Endothelial cell (in vitro differentiated cells): ENCODE results near the gene LCORL. TPM values are rescaled to one million over a fixed set of nuclear protein-coding genes. Genes with fewer than 3 reads are reported as not detected.
"Not testable (repeated sequence)": the region's sequence is repeated elsewhere in the genome, so short reads cannot be mapped to it uniquely, and the experiment has no call there.

Source experiments
- DNase-seq: peaks from one replicate; pipeline ENCODE4 v3.0.0; 2021; ENCODE audit warnings: low spot score
- H3K27ac Mint-ChIP-seq: one replicate; pipeline ENCODE4 v1.8.0; 2021; ENCODE audit warnings: mixed read lengths, inconsistent platforms; ENCODE audit not compliant: unreplicated experiment
- H3K27me3 Mint-ChIP-seq: one replicate; pipeline ENCODE4 v1.8.0; 2021; ENCODE audit warnings: mild to moderate bottlenecking, moderate library complexity, mixed read lengths, inconsistent platforms; ENCODE audit not compliant: unreplicated experiment
- H3K36me3 Mint-ChIP-seq: one replicate; pipeline ENCODE4 v1.8.0; 2021; ENCODE audit warnings: mild to moderate bottlenecking, low read depth, mixed read lengths, inconsistent platforms; ENCODE audit not compliant: unreplicated experiment
- H3K4me1 Mint-ChIP-seq: one replicate; pipeline ENCODE4 v1.8.0; 2021; ENCODE audit warnings: mild to moderate bottlenecking, mixed read lengths, inconsistent platforms; ENCODE audit not compliant: unreplicated experiment
- H3K4me3 Mint-ChIP-seq: one replicate; pipeline ENCODE4 v1.8.0; 2021; ENCODE audit warnings: mild to moderate bottlenecking, mixed read lengths, inconsistent platforms; ENCODE audit not compliant: unreplicated experiment
- H3K9me3 Mint-ChIP-seq: one replicate; pipeline ENCODE4 v1.8.0; 2021; ENCODE audit warnings: mixed read lengths, inconsistent platforms; ENCODE audit not compliant: unreplicated experiment
- total RNA-seq: library from RNA; stranded (reverse); fragmentation: NEBNext Ultra II Directional; extraction: Animal tissue kit (Norgen Biotek cat#: 25700); gene quantifications from one replicate; pipeline ENCODE4 v1.2.1, GENCODE V29; 2021; ENCODE audit not compliant: unreplicated experiment
- TF ChIP-seq, protein P1 (sequence below): fragments of 200-600 bp; sonication (generic); IDR thresholded peaks from one replicate; pipeline ENCODE4 v1.5.0; 2021; ENCODE audit warnings: antibody characterized with exemption; ENCODE audit not compliant: unreplicated experiment

LCORL gene
- total RNA-seq, 1 donor from 2014 or later: 18.4 TPM

DNA sequence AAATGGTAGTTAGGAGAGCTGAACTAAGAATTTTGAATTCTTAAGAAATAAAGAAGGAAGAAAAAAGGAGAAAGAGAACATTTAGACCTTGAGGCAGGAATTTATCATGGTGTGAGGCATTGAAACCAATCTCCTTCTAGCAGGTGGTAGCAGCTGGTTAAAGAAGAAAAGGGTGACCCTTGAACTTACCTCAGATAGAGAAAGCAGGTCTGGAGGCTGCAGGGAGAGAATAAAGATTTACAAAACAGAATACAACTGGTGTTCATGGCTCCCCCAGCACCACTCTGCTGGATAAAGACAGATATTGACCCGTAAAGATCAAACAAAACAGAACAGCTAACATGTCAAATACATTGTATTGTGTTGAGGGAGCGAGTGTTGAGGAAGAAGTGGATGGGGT, 154.7 kb downstream of the LCORL start:
- Mint-ChIP-seq H3K4me1 (no peaks in the 10 kb centered on the region), H3K27me3 (peaks cover 2% of the 10 kb centered on the region), H3K4me3 (no peak overlapping the region), H3K36me3 (peaks cover 15% of the 10 kb centered on the region), H3K9me3 (peaks cover 4% of the 10 kb centered on the region), H3K27ac (no peak overlapping the region)
- TF ChIP-seq, protein P1, sequence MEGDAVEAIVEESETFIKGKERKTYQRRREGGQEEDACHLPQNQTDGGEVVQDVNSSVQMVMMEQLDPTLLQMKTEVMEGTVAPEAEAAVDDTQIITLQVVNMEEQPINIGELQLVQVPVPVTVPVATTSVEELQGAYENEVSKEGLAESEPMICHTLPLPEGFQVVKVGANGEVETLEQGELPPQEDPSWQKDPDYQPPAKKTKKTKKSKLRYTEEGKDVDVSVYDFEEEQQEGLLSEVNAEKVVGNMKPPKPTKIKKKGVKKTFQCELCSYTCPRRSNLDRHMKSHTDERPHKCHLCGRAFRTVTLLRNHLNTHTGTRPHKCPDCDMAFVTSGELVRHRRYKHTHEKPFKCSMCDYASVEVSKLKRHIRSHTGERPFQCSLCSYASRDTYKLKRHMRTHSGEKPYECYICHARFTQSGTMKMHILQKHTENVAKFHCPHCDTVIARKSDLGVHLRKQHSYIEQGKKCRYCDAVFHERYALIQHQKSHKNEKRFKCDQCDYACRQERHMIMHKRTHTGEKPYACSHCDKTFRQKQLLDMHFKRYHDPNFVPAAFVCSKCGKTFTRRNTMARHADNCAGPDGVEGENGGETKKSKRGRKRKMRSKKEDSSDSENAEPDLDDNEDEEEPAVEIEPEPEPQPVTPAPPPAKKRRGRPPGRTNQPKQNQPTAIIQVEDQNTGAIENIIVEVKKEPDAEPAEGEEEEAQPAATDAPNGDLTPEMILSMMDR: no peak
- no peak for DNase-seq

DNA sequence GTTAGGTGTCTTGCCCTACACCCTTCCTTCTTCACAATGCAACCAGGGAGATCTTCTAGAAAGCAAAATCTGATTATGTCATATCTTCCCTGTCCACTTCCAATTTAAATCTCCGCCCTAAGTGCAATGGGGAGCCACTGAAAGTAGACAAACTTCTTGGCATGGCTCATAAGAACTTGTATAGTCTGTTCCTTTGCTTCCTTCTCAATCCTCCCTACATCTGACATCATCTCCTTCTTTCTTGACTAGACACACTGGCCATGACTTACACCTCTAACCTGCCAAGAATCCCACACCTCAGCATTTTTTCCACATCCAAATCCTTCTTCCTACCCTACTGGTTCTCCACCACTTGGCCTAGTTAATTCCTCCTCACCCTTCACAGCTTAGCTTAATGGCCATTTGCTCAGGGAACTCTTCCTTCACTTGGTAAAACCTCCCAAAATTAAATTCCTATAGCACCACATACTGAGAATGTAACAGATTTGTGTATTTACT, 155.6 kb downstream of the LCORL start:
- Mint-ChIP-seq H3K36me3 (peaks cover 20% of the 10 kb centered on the region), H3K27ac (no peak overlapping the region), H3K27me3 (peaks cover 2% of the 10 kb centered on the region)

DNA sequence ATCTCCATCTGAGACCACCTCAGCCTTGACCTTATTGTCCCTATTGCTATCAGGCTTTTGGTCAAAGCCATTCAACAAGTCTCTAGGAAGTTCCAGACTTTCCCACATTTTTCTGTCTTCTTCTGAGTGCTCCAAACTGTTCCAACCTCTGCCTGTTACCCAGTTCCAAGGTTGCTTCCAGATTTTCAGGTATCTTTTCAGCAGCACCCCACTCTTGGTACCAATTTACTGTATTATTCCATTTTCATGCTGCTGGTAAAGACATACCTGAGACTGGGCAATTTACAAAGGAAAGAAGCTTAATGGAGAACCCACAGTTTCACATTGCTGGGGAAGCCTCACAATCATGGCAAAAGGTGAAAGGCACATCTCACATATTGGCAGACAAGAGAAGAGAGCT, 159.6 kb downstream of the LCORL start:
- not testable (repeated sequence) for DNase-seq, H3K4me1 Mint-ChIP-seq, H3K4me3 Mint-ChIP-seq, H3K27me3 Mint-ChIP-seq, H3K9me3 Mint-ChIP-seq, H3K27ac Mint-ChIP-seq
- H3K36me3 Mint-ChIP-seq: peaks cover 24% of the 10 kb centered on the region

More for the DNA sequence above, 155.6 kb downstream of the LCORL start:
- DNase-seq: no peak
- Mint-ChIP-seq H3K4me1 (no peaks in the 10 kb centered on the region), H3K9me3 (peaks cover 7% of the 10 kb centered on the region), H3K4me3 (no peak overlapping the region)
- TF ChIP-seq, protein P1: no peak

DNA sequence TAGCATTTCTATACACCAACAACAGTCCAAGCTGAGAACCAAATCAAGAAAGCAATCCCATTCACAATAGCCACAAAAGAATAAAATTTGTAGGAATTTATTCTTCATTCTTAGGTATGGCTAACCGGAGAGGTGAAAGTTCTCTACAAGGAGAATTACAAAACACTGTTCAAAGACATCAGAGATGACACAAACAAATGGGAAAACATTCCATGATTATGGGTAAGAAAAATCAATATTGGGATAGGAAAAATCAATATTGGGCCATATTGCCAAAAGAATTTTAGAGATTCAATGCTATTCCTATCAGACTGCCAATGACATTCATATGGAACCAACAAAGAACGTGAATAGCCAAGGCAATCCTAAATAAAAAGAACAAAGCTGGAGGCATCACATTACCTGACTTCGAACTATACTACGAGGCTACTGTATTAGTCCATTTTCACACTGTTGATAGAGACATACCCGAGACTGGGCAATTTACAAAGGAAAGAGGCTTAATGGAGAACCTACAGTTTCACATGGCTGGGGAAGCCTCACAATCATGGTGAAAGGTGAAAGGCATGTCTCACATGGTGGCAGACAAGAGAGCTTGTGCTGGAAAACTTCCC, 161.7 kb downstream of the LCORL start:
- peaks cover 7% of the 10 kb centered on the region for H3K9me3 Mint-ChIP-seq

DNA sequence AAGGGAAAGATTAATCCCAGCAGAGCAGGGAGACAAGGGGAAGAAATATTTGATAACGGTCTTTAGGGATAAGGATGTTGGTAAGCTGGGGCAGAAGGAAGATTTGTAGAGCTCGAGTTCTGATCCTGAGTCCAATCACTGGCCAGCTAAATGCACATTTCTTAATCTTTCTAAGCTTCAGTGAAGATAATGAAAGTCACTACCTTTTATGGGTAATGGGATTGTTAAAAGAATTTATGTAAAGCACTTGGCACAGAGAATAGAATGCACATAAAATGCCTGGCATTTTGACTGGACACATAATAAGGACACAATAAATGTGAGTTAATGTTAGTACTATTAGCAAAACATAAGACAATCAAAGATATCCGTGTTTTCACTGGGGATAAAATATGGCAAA, 167.5 kb downstream of the LCORL start:
- TF ChIP-seq, protein P1: no peak
- H3K9me3 Mint-ChIP-seq: no peaks in the 10 kb centered on the region
- H3K4me1 Mint-ChIP-seq: no peaks in the 10 kb centered on the region
- H3K27me3 Mint-ChIP-seq: no peaks in the 10 kb centered on the region
- no peak for DNase-seq
- H3K36me3 Mint-ChIP-seq: no peaks in the 10 kb centered on the region
- H3K4me3 Mint-ChIP-seq: no peak overlapping the region
- no peak overlapping the region for H3K27ac Mint-ChIP-seq

More for the DNA sequence above, 161.7 kb downstream of the LCORL start:
- no peak for DNase-seq
- peaks cover 24% of the 10 kb centered on the region for H3K36me3 Mint-ChIP-seq
- peaks cover 5% of the 10 kb centered on the region for H3K27me3 Mint-ChIP-seq
- H3K27ac Mint-ChIP-seq: no peak overlapping the region
- no peaks in the 10 kb centered on the region for H3K4me1 Mint-ChIP-seq
- TF ChIP-seq, protein P1: no peak
- H3K4me3 Mint-ChIP-seq: no peak overlapping the region
